Endothelial cell of umbilical vein (primary cell): Measurements from ENCODE around the gene WSB1. TPM values are rescaled to one million over a fixed set of nuclear protein-coding genes. Genes with fewer than 3 reads are reported as not detected.
"Not testable (repeated sequence)": the region's sequence is repeated elsewhere in the genome, so short reads cannot be mapped to it uniquely, and the experiment has no call there.

Experiments used
- BruUV-seq: library from RNA; stranded (reverse); fragments of 400-500 nt; replicated peaks from 2 replicates; lab custom pipeline; 2021; lab: Mats Ljungman, UMichigan
- CTCF ChIA-PET: fragments of 300-600, 350-600 bp; sonication (Branson Sonifier 250); formaldehyde crosslinking; loops from one replicate; lab custom pipeline; 2021; ENCODE audit warnings: antibody characterized with exemption, inconsistent platforms; lab: Charles Lee
- POLR2A ChIA-PET: fragments of 300-600, 350-600 bp; sonication (Branson Sonifier 250); formaldehyde crosslinking; loops from one replicate; lab custom pipeline; 2021; ENCODE audit warnings: antibody characterized with exemption, inconsistent platforms; lab: Charles Lee
- DNase-seq: peaks from one replicate; pipeline ENCODE4 v3.0.0-alpha.2; 2011; ENCODE audit warnings: low read depth, low spot score
- FAIRE-seq: peaks from 2 replicates; lab custom pipeline; 2011; peaks lifted over from hg19 to GRCh38; lab: Jason Lieb, UNC
- H2AFZ ChIP-seq: 2 replicates; pipeline ENCODE4 v1.6.0; 2012; ENCODE audit warnings: low read depth, low read length, control low read depth, inconsistent platforms
- H3K27ac ChIP-seq: 2 replicates; pipeline ENCODE4 v1.5.1; 2011; ENCODE audit warnings: low read depth, mild to moderate bottlenecking, control low read depth, low read length, moderate library complexity; ENCODE audit not compliant: insufficient read depth
- H3K27me3 ChIP-seq, 2 experiments: 2 replicates each; pipeline versions ENCODE4 v1.6.0 to v1.6.1; 2011; ENCODE audit warnings: low read length in 2 of 2, mixed read lengths in 1 of 2; ENCODE audit not compliant: control insufficient read depth in 2 of 2, insufficient read depth in 2 of 2
- H3K36me3 ChIP-seq, 2 experiments: 2 replicates in 1 of 2; 3 replicates in 1 of 2; pipeline ENCODE4 v1.5.1; 2011; ENCODE audit warnings: low read length in 2 of 2, mild to moderate bottlenecking in 1 of 2, moderate library complexity in 1 of 2; ENCODE audit not compliant: control insufficient read depth in 2 of 2, insufficient read depth in 2 of 2; ENCODE audit errors: extremely low read depth in 1 of 2
- H3K4me1 ChIP-seq: 3 replicates; pipeline ENCODE4 v1.5.1; 2011; ENCODE audit warnings: mild to moderate bottlenecking, low read length; ENCODE audit not compliant: control insufficient read depth, insufficient read depth; ENCODE audit errors: extremely low read depth
- H3K4me2 ChIP-seq: 2 replicates; pipeline ENCODE4 v1.6.1; 2011; ENCODE audit warnings: low read length, control low read depth, mixed read lengths; ENCODE audit not compliant: insufficient read depth
- H3K4me3 ChIP-seq, 3 experiments: fragments of 200-600 bp in 1 of 3; sonication (generic), shearing (Covaris generic) in 1 of 3; replicated peaks in 1 of 3; 2 replicates each; pipeline ENCODE4 v1.5.1; 2011 to 2016; ENCODE audit warnings: control low read depth in 3 of 3, low read length in 3 of 3, mild to moderate bottlenecking in 2 of 3, inconsistent platforms in 1 of 3, low read depth in 1 of 3, moderate library complexity in 1 of 3; ENCODE audit not compliant: insufficient read depth in 1 of 3
- H3K79me2 ChIP-seq: 2 replicates; pipeline ENCODE4 v1.6.0; 2012; ENCODE audit warnings: low read length, inconsistent platforms; ENCODE audit not compliant: control insufficient read depth, insufficient read depth
- H3K9ac ChIP-seq: replicated peaks from 2 replicates; pipeline ENCODE3; 2011; ENCODE audit warnings: low read length, control low read depth; ENCODE audit not compliant: insufficient read depth; ENCODE audit errors: extremely low read depth
- H3K9me1 ChIP-seq: replicated peaks from 3 replicates; pipeline ENCODE4 v1.6.0; 2011; ENCODE audit warnings: mild to moderate bottlenecking, low read length; ENCODE audit not compliant: control insufficient read depth, insufficient read depth; ENCODE audit errors: extremely low read depth
- H3K9me3 ChIP-seq: replicated peaks from 2 replicates; pipeline ENCODE4 v1.5.1; 2012; ENCODE audit warnings: low read length, inconsistent platforms; ENCODE audit not compliant: control insufficient read depth, insufficient read depth
- H4K20me1 ChIP-seq: replicated peaks from 2 replicates; pipeline ENCODE3; 2011; ENCODE audit warnings: mild to moderate bottlenecking, low read length; ENCODE audit not compliant: control insufficient read depth, insufficient read depth; ENCODE audit errors: extremely low read depth
- EZH2 ChIP-seq: IDR thresholded peaks from 2 replicates; pipeline ENCODE4 v1.6.1; 2012; ENCODE audit warnings: borderline replicate concordance, low read depth, mild to moderate bottlenecking, moderate library complexity, low read length, inconsistent platforms; ENCODE audit not compliant: severe bottlenecking
- dilution Hi-C: fragments of 300-500 bp; cut with MboI; formaldehyde crosslinking; loops from one replicate; pipeline ENCODE4 v1.15.0; 2019; ENCODE audit warnings: low sequenced_read_pairs; ENCODE audit not compliant: extremely low pct_ligation_motif_present
- intact Hi-C: fragments of 100-400 bp; cut with micrococcal nuclease; formaldehyde crosslinking; loops from one replicate; pipeline ENCODE4 v1.10.0; 2022
- polyA plus RNA-seq, 4 experiments: library from polyadenylated mRNA; depleted of rRNA in 3 of 4; stranded (reverse) in 3 of 4; unstranded in 1 of 4; fragments of >200 nt; gene quantifications; 2 replicates each; pipeline versions ENCODE4 v1.2.1 to v1.2.3, GENCODE V29; 2011 to 2012; ENCODE audit warnings: missing spikeins in 1 of 4
- total RNA-seq: library from RNA; stranded (reverse); gene quantifications from 2 replicates; pipeline ENCODE4 v1.2.3, GENCODE V29; 2021
- TF ChIP-seq, protein P1 (sequence below), 2 donors: IDR thresholded peaks; 1 replicate in 1 of 2; 2 replicates in 1 of 2; pipeline ENCODE4 v1.5.1; 2011; ENCODE audit warnings: low read length in 2 of 2, mild to moderate bottlenecking in 2 of 2, moderate library complexity in 2 of 2, control low read depth in 1 of 2, inconsistent platforms in 1 of 2, low read depth in 1 of 2; ENCODE audit not compliant: insufficient read depth in 1 of 2; ENCODE audit errors: extremely low read depth in 1 of 2

The WSB1 gene
- total and polyA plus RNA-seq, 2 donors (not counting 3 experiments of a cell fraction or from before 2014, with no cell fraction given), result 471 to 736 TPM

- H3K27me3 ChIP-seq, H3K9me3 ChIP-seq, H3K36me3 ChIP-seq, H3K4me2 ChIP-seq, H3K79me2 ChIP-seq, FAIRE-seq, intact Hi-C loops, H4K20me1 ChIP-seq, H3K9me1 ChIP-seq, H3K9ac ChIP-seq, H3K27ac ChIP-seq, H2AFZ ChIP-seq, H3K4me3 ChIP-seq, dilution Hi-C loops, DNase-seq, POLR2A ChIA-PET, BruUV-seq: not testable (repeated sequence)
- CTCF ChIA-PET, result interaction anchor here (1.2 to 5.2 kb wide), 3 partner anchors 83 to 235 kb away, joined by 3 to 35 read pairs (median 5); no protein-coding TSS in a partner anchor
- peaks cover 16% of the 10 kb centered on the region for H3K4me1 ChIP-seq
Observed at GRCh38 chr17:27328686-27329085, 34.8 kb downstream of the WSB1 start.

GRCh38 chr17:27329146-27329805 lies 35.4 kb downstream of the WSB1 start:
- no peaks in the 10 kb centered on the region for H3K9me1 ChIP-seq
- no peak for FAIRE-seq
- H2AFZ ChIP-seq, result no peak overlapping the region
- H3K79me2 ChIP-seq, result no peaks in the 10 kb centered on the region
- DNase-seq, result no peak
- TF ChIP-seq, protein P1, sequence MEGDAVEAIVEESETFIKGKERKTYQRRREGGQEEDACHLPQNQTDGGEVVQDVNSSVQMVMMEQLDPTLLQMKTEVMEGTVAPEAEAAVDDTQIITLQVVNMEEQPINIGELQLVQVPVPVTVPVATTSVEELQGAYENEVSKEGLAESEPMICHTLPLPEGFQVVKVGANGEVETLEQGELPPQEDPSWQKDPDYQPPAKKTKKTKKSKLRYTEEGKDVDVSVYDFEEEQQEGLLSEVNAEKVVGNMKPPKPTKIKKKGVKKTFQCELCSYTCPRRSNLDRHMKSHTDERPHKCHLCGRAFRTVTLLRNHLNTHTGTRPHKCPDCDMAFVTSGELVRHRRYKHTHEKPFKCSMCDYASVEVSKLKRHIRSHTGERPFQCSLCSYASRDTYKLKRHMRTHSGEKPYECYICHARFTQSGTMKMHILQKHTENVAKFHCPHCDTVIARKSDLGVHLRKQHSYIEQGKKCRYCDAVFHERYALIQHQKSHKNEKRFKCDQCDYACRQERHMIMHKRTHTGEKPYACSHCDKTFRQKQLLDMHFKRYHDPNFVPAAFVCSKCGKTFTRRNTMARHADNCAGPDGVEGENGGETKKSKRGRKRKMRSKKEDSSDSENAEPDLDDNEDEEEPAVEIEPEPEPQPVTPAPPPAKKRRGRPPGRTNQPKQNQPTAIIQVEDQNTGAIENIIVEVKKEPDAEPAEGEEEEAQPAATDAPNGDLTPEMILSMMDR (IDR thresholded peaks at IDR 0.05; ENCODE audit: extremely low read depth in 1 of 2, insufficient read depth in 1 of 2, low read depth in 1 of 2, low read length in 2 of 2), result no peak
- TF ChIP-seq EZH2, result no peak
- H3K4me2 ChIP-seq, result no peak overlapping the region
- no peaks in the 10 kb centered on the region for H3K9me3 ChIP-seq
- H3K27ac ChIP-seq, result no peak overlapping the region
- no peak overlapping the region for H3K9ac ChIP-seq
- no TSS peak for BruUV-seq
- H3K36me3 ChIP-seq, result no peaks in the 10 kb centered on the region
- dilution Hi-C loops, result no loop called here
- H4K20me1 ChIP-seq, result no peaks in the 10 kb centered on the region
- CTCF ChIA-PET, result interaction anchor here (1.8 to 5.2 kb wide), 2 partner anchors 84 to 92 kb away, joined by 5 to 35 read pairs; no protein-coding TSS in a partner anchor
- no peak overlapping the region for H3K4me3 ChIP-seq
- POLR2A ChIA-PET, result no interaction called here
- intact Hi-C loops, result no loop called here
- H3K27me3 ChIP-seq, result no peaks in the 10 kb centered on the region
- peaks cover 16% of the 10 kb centered on the region for H3K4me1 ChIP-seq
